NT2/D1 (cell line): ENCODE data around the gene SLC8A1.

Experiments used
- DNase-seq: peaks from one replicate; pipeline ENCODE4 v3.0.0-alpha.2; 2011; ENCODE audit warnings: low read depth, low spot score
- H3K27me3 ChIP-seq: 2 replicates; pipeline ENCODE4 v1.6.0; 2011; ENCODE audit warnings: mild to moderate bottlenecking; ENCODE audit not compliant: insufficient read length, insufficient read depth
- H3K36me3 ChIP-seq: 2 replicates; pipeline ENCODE4 v1.6.1; 2011; ENCODE audit warnings: mild to moderate bottlenecking, low read length, mixed read lengths; ENCODE audit not compliant: insufficient read depth, insufficient read length
- H3K4me1 ChIP-seq: 2 replicates; pipeline ENCODE4 v1.5.1; 2011; ENCODE audit not compliant: insufficient read depth, insufficient read length
- H3K4me3 ChIP-seq: 2 replicates; pipeline ENCODE4 v1.5.1; 2011; ENCODE audit warnings: low read depth; ENCODE audit not compliant: insufficient read length
- H3K9ac ChIP-seq: 2 replicates; pipeline ENCODE4 v1.6.0; 2011; ENCODE audit warnings: low read depth; ENCODE audit not compliant: insufficient read length
- H3K9me3 ChIP-seq: 2 replicates; pipeline ENCODE4 v1.5.1; 2011; ENCODE audit warnings: mild to moderate bottlenecking, low read length; ENCODE audit not compliant: insufficient read depth
- SUZ12 ChIP-seq: IDR thresholded peaks from 2 replicates; pipeline ENCODE4 v1.6.1; 2011; ENCODE audit not compliant: insufficient read length, insufficient read depth; ENCODE audit errors: extremely low read depth
- YY1 ChIP-seq: IDR thresholded peaks from 2 replicates; pipeline ENCODE4 v1.6.1; 2011; ENCODE audit not compliant: insufficient read length, insufficient read depth
- ZNF274 ChIP-seq: IDR thresholded peaks from 2 replicates; pipeline ENCODE4 v1.6.1; 2011; ENCODE audit warnings: mild to moderate bottlenecking, low read depth, low read length

Gene SLC8A1

GRCh38 chr2:40396124-40396523 lies 55.8 kb downstream of the SLC8A1 start:
- no peak for DNase-seq
- TF ChIP-seq SUZ12 (no peak), YY1 (no peak), ZNF274 (no peak)
- no peak overlapping the region for H3K9ac ChIP-seq
- no peaks in the 10 kb centered on the region for H3K36me3 ChIP-seq
- H3K4me1 ChIP-seq, result no peaks in the 10 kb centered on the region
- no peaks in the 10 kb centered on the region for H3K27me3 ChIP-seq
- H3K4me3 ChIP-seq, result no peak overlapping the region
- H3K9me3 ChIP-seq, result no peaks in the 10 kb centered on the region

GRCh38 chr2:40395169-40396073 lies 56.5 kb downstream of the SLC8A1 start:
- Histone ChIP-seq H3K9me3 (no peaks in the 10 kb centered on the region), H3K27me3 (no peaks in the 10 kb centered on the region), H3K4me1 (no peaks in the 10 kb centered on the region), H3K36me3 (no peaks in the 10 kb centered on the region), H3K4me3 (no peak overlapping the region), H3K9ac (no peak overlapping the region)
- no peak for DNase-seq
- TF ChIP-seq ZNF274 (no peak), SUZ12 (no peak), YY1 (no peak)

DNA sequence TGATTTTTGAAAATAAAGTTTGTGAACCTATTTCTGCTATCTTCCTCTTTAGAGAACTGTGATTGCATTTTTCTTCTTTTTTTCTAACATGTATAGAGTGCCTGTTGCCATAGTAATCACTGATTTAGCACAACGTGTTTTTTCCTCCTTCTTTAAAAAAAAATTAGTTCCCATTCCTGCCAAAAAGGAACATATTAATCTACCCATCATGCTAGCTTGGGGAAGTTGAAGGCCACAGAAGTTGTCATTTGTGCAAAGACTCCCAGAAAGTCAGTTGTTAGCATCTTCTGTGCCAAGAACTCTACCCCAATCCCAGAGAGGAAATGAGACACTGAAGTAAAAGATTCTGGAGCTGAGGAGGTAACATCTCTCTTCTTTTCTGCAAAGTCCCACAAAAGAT lies 57.3 kb downstream of the SLC8A1 start:
- Histone ChIP-seq H3K9ac (no peak overlapping the region), H3K4me3 (no peak overlapping the region), H3K9me3 (no peaks in the 10 kb centered on the region), H3K27me3 (no peaks in the 10 kb centered on the region), H3K36me3 (no peaks in the 10 kb centered on the region), H3K4me1 (no peaks in the 10 kb centered on the region)
- DNase-seq, result no peak
- TF ChIP-seq SUZ12 (no peak), YY1 (no peak), ZNF274 (no peak)

DNA sequence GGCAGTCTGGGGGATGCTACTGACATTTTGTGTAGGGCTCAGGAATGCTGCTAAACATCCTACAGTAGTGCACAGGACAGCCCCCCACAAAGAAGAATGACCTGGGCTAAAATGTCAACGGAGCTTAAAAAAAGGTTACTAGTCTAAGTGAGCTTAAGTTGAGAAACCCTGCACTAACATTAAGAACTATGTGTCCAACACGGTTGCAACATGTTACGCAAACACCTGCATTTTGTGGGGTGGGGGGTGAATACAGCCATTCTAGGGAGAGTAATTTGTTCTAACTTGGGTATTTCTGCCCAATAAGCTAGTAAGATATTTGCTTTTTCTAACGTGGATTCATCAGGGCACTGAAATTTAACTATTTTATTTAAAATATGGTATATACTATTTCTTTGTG lies 57.9 kb downstream of the SLC8A1 start:
- H3K9ac ChIP-seq, result no peak overlapping the region
- DNase-seq, result no peak
- TF ChIP-seq YY1, result no peak
- TF ChIP-seq SUZ12, result no peak
- TF ChIP-seq ZNF274, result no peak

GRCh38 chr2:40388161-40388560 lies 63.7 kb downstream of the SLC8A1 start:
- Histone ChIP-seq H3K27me3 (no peaks in the 10 kb centered on the region), H3K9me3 (no peaks in the 10 kb centered on the region), H3K36me3 (no peaks in the 10 kb centered on the region), H3K9ac (no peak overlapping the region), H3K4me3 (no peak overlapping the region), H3K4me1 (no peaks in the 10 kb centered on the region)
- no peak for DNase-seq
- no peak for TF ChIP-seq ZNF274
- no peak for TF ChIP-seq YY1
- no peak for TF ChIP-seq SUZ12

More for the DNA sequence above, 57.9 kb downstream of the SLC8A1 start:
- no peaks in the 10 kb centered on the region for H3K4me1 ChIP-seq
- H3K9me3 ChIP-seq, result no peaks in the 10 kb centered on the region
- no peak overlapping the region for H3K4me3 ChIP-seq
- no peaks in the 10 kb centered on the region for H3K36me3 ChIP-seq
- no peaks in the 10 kb centered on the region for H3K27me3 ChIP-seq

DNA sequence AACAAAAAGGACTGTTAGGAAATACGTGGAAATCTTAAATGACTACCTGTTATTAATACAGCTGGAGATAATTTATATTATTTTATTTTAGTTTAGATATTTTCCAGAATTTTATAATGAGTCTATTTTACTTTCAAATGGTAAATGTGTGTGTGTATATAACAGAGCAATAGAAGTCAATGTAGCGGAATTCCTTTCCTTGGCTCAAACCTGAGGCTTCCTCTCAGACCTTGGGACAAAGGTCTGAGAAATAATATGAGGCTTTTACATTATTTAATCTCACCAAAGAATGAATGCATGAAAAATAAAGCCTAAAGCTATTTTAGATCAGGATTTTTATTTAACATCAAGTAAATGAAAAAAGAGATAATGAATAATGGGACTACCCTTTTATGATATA lies 65.7 kb downstream of the SLC8A1 start:
- H3K4me3 ChIP-seq, result no peak overlapping the region
- no peaks in the 10 kb centered on the region for H3K9me3 ChIP-seq
- H3K4me1 ChIP-seq, result no peaks in the 10 kb centered on the region
- TF ChIP-seq ZNF274 (no peak), SUZ12 (no peak), YY1 (no peak)
- no peaks in the 10 kb centered on the region for H3K36me3 ChIP-seq
- DNase-seq, result no peak
- no peaks in the 10 kb centered on the region for H3K27me3 ChIP-seq
- no peak overlapping the region for H3K9ac ChIP-seq

DNA sequence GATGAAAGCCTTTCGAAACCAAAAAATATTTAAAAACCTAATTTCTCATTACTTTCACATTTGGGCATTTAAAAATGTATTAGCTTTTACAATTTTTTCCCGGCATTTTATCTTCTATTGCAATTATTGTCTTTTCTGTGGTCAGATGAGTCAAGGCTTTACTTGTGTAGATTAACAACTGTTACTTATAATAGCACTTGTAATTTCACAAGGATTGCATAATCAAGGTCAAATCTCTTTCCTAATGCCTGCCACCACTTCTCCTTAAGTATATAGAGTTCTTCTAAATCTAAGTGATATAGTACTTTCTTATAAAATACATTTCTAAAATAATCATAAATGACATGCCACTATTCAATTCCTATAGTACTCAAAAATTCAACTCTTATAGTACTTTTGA lies 67.2 kb downstream of the SLC8A1 start:
- DNase-seq, result no peak
- Histone ChIP-seq H3K36me3 (no peaks in the 10 kb centered on the region), H3K27me3 (no peaks in the 10 kb centered on the region), H3K4me1 (no peaks in the 10 kb centered on the region), H3K4me3 (no peak overlapping the region), H3K9ac (no peak overlapping the region), H3K9me3 (no peaks in the 10 kb centered on the region)
- TF ChIP-seq ZNF274, result no peak
- TF ChIP-seq SUZ12, result no peak
- TF ChIP-seq YY1, result no peak
